Measurements from ENCODE around the gene HHLA2.
"Not testable (repeated sequence)": the region's sequence is repeated elsewhere in the genome, so short reads cannot be mapped to it uniquely, and the experiment has no call there.

Gene HHLA2

DNA sequence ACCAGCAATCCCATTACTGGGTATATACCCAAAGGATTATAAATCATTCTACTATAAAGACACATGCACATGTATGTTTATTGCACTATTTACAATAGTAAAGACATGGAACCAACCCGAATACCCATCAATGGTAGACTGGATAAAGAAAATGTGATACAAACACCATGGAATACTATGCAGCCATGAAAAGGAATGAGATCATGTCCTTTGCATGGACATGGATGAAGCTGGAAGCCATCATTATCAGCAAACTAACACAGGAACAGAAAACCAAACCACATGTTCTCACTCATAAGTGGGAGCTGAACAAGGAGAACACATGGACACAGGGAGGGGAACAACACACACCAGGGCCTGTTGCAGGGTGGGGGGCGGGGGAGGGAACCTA is 82.6 kb downstream of the HHLA2 start:
- DNase-seq (ENCODE audit: low spot score in 2 of 2); H3K27me3 ChIP-seq (ENCODE audit: low read depth); in situ Hi-C loops (cut with MboI; ENCODE audit: low sequenced_read_pairs); H3K9me3 ChIP-seq; H3K4me1 ChIP-seq; H3K36me3 ChIP-seq (replicated peaks); H3K4me3 ChIP-seq: not testable (repeated sequence)

- in situ Hi-C loops (cut with MboI; ENCODE audit: low sequenced_read_pairs) = no loop called here
- Histone ChIP-seq H3K27me3 (ENCODE audit: low read depth) (no peaks in the 10 kb centered on the region), H3K4me1 (no peaks in the 10 kb centered on the region), H3K36me3 (replicated peaks) (no peaks in the 10 kb centered on the region), H3K9me3 (no peaks in the 10 kb centered on the region), H3K4me3 (no peak overlapping the region)
- no peak for DNase-seq (ENCODE audit: low spot score in 2 of 2)
Measured at GRCh38 chr3:108380128-108380795, 83.9 kb downstream of the HHLA2 start.

- in situ Hi-C loops (cut with MboI; ENCODE audit: low sequenced_read_pairs) = no loop called here
- Histone ChIP-seq H3K36me3 (replicated peaks) (no peaks in the 10 kb centered on the region), H3K9me3 (no peaks in the 10 kb centered on the region), H3K4me1 (no peaks in the 10 kb centered on the region), H3K27me3 (ENCODE audit: low read depth) (no peaks in the 10 kb centered on the region), H3K4me3 (no peak overlapping the region)
- DNase-seq (ENCODE audit: low spot score in 2 of 2) = no peak
Measured at GRCh38 chr3:108381529-108382140, 85.3 kb downstream of the HHLA2 start.

GRCh38 chr3:108383306-108383705 is 87.0 kb downstream of the HHLA2 start:
- in situ Hi-C loops (cut with MboI; ENCODE audit: low sequenced_read_pairs) = no loop called here
- no peak for DNase-seq (ENCODE audit: low spot score in 2 of 2)
- Histone ChIP-seq H3K27me3 (ENCODE audit: low read depth) (no peaks in the 10 kb centered on the region), H3K36me3 (replicated peaks) (no peaks in the 10 kb centered on the region), H3K4me1 (no peaks in the 10 kb centered on the region), H3K4me3 (no peak overlapping the region), H3K9me3 (no peaks in the 10 kb centered on the region)

DNA sequence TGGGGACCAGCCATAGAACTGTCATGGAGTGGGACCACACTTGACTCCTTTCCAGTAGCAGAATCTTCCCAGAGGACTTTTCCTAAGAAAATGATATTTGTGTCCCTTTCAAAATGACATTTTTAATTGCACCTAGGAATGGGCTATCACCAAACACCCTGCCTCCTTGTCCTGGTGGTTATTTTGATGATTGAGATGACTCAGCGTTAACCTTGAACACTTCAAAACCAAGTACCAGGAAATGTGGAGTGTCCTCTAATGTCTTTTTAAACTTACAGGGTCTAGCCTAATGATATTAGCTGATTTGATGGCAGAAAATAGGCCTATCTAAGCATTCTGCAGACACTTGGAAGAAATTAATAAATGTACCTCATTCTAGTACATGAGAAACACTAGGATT is 90.7 kb downstream of the HHLA2 start:
- in situ Hi-C loops (cut with MboI; ENCODE audit: low sequenced_read_pairs) = no loop called here
- Histone ChIP-seq H3K9me3 (no peaks in the 10 kb centered on the region), H3K4me1 (peaks cover 11% of the 10 kb centered on the region)

DNA sequence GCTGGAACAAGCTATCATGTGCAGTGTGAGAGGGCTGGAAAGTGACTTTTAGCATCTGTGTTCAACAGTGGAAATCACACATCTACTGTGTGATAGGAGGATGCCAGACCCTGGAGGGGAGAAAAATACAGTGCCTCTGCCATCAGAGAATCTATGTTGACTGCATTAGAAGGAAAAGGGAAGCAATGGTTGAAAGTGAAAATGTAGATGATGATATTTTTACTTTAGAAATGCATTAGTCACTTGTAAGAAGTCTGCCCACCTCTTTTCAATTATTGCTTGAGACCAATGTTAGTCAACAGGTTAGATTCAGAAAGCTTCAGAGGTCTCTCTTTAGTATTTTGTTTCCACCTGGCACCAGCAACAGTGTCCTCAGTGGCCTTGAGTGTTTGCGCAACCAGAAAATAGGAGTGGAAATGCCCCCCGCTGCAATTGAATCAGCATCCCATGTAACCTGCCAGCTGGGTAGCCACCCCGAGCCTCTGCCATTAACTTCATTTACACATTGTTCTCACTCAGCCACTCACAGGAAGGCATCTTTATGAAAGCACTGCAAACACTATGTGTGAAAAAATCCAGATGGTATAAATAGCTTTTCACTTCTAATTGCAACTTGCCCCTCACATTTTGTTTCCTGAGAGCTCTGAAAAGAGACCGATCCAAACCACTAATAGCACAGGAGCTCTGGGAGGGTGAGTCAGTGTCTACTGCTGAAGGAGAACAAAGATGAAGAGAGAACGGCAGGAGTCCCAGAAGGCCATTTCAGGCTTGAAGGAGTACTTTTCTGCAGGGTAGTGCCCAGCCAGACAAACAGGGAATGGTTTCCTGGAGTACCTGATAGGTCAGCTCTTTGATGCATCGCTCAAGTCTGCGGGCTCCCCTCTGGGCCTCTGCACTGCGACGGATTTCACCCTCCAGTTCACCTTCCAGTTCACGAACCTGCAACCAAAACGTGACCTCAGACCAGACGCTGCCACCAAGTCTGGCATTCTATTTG is 92.1 kb downstream of the HHLA2 start:
- in situ Hi-C loops (cut with MboI; ENCODE audit: low sequenced_read_pairs) = no loop called here
- Histone ChIP-seq H3K36me3 (replicated peaks) (no peaks in the 10 kb centered on the region), H3K9me3 (no peaks in the 10 kb centered on the region), H3K27me3 (ENCODE audit: low read depth) (no peaks in the 10 kb centered on the region), H3K4me1 (peaks cover 22% of the 10 kb centered on the region), H3K4me3 (no peak overlapping the region)
- no peak for DNase-seq (ENCODE audit: low spot score in 2 of 2)

More for the DNA sequence above, 90.7 kb downstream of the HHLA2 start:
- no peaks in the 10 kb centered on the region for H3K36me3 ChIP-seq (replicated peaks)
- no peak overlapping the region for H3K4me3 ChIP-seq
- DNase-seq (ENCODE audit: low spot score in 2 of 2) = no peak
- no peaks in the 10 kb centered on the region for H3K27me3 ChIP-seq (ENCODE audit: low read depth)

- Histone ChIP-seq H3K36me3 (replicated peaks) (no peaks in the 10 kb centered on the region), H3K9me3 (no peaks in the 10 kb centered on the region), H3K27me3 (ENCODE audit: low read depth) (no peaks in the 10 kb centered on the region), H3K4me3 (no peak overlapping the region), H3K4me1 (peaks cover 29% of the 10 kb centered on the region)
- in situ Hi-C loops (cut with MboI; ENCODE audit: low sequenced_read_pairs) = no loop called here
- peak; percentile 13 to 36 for DNase-seq (ENCODE audit: low spot score in 2 of 2)
Measured at GRCh38 chr3:108389372-108389771, 93.0 kb downstream of the HHLA2 start.

DNA sequence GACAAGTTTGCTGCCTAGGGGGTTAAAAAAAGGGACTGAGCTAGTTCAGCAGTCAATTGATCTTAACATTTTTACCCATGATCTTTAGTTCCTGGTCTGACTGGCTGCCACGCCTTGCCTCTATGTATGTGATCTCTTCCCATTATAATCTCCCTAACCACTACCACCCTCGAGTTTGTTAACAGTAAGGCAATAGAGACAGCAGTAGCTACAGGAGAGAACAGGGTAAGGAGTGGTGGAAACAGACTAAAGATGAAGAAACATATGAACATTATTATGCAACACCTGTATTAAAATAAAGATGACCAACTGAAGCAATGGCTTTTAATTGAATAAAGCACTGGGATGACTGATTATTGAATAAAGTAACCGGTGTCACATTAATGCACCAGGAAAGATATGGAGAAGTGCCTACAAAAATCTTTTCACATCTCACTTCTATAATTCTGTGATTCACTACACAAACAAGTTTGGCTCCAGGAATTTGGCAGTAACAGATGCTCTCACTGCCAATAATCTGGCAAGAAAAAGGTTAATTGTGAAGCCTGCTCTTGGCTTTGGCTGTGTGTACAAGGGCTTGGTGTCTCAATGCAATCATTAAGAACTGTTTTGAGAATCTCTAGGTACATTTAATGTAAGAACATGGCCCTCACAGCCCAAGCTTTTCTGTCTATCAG is 95.7 kb downstream of the HHLA2 start:
- Histone ChIP-seq H3K9me3 (no peaks in the 10 kb centered on the region), H3K4me1 (peaks cover 29% of the 10 kb centered on the region), H3K4me3 (no peak overlapping the region), H3K27me3 (ENCODE audit: low read depth) (no peaks in the 10 kb centered on the region), H3K36me3 (replicated peaks) (no peaks in the 10 kb centered on the region)
- in situ Hi-C loops (cut with MboI; ENCODE audit: low sequenced_read_pairs) = no loop called here
- no peak for DNase-seq (ENCODE audit: low spot score in 2 of 2)

- peaks cover 29% of the 10 kb centered on the region for H3K4me1 ChIP-seq
- peak; percentile 77 to 92 for DNase-seq (ENCODE audit: low spot score in 2 of 2)
- no peaks in the 10 kb centered on the region for H3K36me3 ChIP-seq (replicated peaks)
- no peak overlapping the region for H3K4me3 ChIP-seq
- H3K27me3 ChIP-seq (ENCODE audit: low read depth) = no peaks in the 10 kb centered on the region
- in situ Hi-C loops (cut with MboI; ENCODE audit: low sequenced_read_pairs) = no loop called here
- no peaks in the 10 kb centered on the region for H3K9me3 ChIP-seq
Measured at GRCh38 chr3:108393128-108393900, 97.0 kb downstream of the HHLA2 start.

DNA sequence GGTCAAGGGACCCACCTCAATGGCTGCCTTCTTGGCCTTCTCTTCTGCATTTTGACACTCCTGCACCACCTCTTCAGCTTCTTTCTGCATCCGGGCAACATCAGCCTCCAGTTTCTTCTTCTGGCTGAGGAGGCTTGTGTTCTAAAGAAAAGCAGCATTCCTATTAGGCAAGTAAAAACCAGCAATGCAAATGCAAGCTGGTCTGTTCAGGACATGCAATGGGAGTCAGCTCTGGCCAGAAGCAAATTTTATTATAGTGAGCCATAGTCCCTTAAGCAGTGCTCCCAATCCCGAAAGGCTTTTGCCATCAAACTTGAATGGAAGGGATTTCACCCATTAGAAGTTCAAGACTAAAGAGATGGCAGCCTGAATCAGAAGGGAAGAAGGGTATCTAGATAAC is 97.7 kb downstream of the HHLA2 start:
- H3K9me3 ChIP-seq = no peaks in the 10 kb centered on the region
- in situ Hi-C loops (cut with MboI; ENCODE audit: low sequenced_read_pairs) = no loop called here
- no peak for DNase-seq (ENCODE audit: low spot score in 2 of 2)
- H3K27me3 ChIP-seq (ENCODE audit: low read depth) = no peaks in the 10 kb centered on the region
- H3K4me1 ChIP-seq = peaks cover 29% of the 10 kb centered on the region
- no peaks in the 10 kb centered on the region for H3K36me3 ChIP-seq (replicated peaks)
- no peak overlapping the region for H3K4me3 ChIP-seq

DNA sequence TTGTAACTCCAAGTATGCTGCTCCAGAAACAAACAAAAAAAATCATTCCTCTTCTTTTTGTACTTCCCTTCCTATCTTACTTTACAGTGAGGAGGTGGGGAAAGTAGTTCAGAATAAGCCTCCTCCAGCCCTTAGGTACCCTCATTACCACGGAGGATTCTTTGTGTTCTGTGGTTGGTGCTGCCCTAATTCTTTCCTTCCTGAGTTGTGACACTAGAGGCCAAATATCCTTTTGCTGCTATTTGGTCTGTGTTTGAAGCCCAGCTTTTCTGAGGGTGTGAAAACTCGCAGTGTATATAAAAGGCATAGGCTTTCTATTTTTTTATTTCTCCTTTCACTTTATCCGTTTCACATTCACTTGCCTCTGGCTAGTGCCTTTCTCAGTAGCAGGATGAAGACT is 98.2 kb downstream of the HHLA2 start:
- Histone ChIP-seq H3K9me3 (no peaks in the 10 kb centered on the region), H3K36me3 (replicated peaks) (no peaks in the 10 kb centered on the region), H3K4me1 (peaks cover 24% of the 10 kb centered on the region), H3K4me3 (no peak overlapping the region), H3K27me3 (ENCODE audit: low read depth) (no peaks in the 10 kb centered on the region)
- in situ Hi-C loops (cut with MboI; ENCODE audit: low sequenced_read_pairs) = no loop called here
- no peak for DNase-seq (ENCODE audit: low spot score in 2 of 2)

GRCh38 chr3:108396336-108396735 is 100.0 kb downstream of the HHLA2 start:
- no peak overlapping the region for H3K4me3 ChIP-seq
- in situ Hi-C loops (cut with MboI; ENCODE audit: low sequenced_read_pairs) = no loop called here
- peaks cover 19% of the 10 kb centered on the region for H3K4me1 ChIP-seq

DNA sequence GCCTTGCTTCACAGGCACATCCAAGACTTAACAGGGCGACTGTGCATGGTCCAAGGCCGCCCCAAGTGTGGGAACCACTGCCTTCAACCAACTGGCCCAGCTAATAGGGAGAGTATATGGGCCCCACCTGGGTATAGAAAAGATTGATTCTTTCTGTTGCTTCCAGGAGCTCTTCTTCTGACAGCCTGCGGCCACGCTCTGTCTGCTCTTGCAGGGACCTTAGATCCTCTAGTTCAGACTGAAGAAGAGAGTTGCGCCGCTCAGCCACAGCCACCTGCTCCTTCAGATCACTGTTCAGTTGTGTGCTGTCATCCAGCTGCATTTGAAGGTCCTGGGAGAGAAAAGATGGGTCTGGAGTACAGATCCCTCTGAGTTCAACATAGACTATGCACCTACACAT is 102.2 kb downstream of the HHLA2 start:
- H3K36me3 ChIP-seq (replicated peaks) = no peaks in the 10 kb centered on the region
- H3K27me3 ChIP-seq (ENCODE audit: low read depth) = no peaks in the 10 kb centered on the region
- H3K4me3 ChIP-seq = no peak overlapping the region
- peaks cover 6% of the 10 kb centered on the region for H3K4me1 ChIP-seq
- in situ Hi-C loops (cut with MboI; ENCODE audit: low sequenced_read_pairs) = no loop called here
- no peaks in the 10 kb centered on the region for H3K9me3 ChIP-seq
- DNase-seq (ENCODE audit: low spot score in 2 of 2) = no peak

More at GRCh38 chr3:108396336-108396735, 100.0 kb downstream of the HHLA2 start:
- Histone ChIP-seq H3K27me3 (ENCODE audit: low read depth) (no peaks in the 10 kb centered on the region), H3K9me3 (no peaks in the 10 kb centered on the region), H3K36me3 (replicated peaks) (no peaks in the 10 kb centered on the region)
- DNase-seq (ENCODE audit: low spot score in 2 of 2) = no peak
